Measurements from ENCODE around the gene HTRA3.

Gene HTRA3

GRCh38 chr4:8266508-8266907, 3.0 kb upstream of the HTRA3 start:
- DNase-seq (ENCODE audit: low spot score) = no peak

GRCh38 chr4:8267077-8267476, 2.5 kb upstream of the HTRA3 start:
- DNase-seq (ENCODE audit: low spot score) = peak; percentile 51

- no peak for DNase-seq (ENCODE audit: low spot score)
Observed at GRCh38 chr4:8268211-8268610, 1.3 kb upstream of the HTRA3 start.

- no peak for DNase-seq (ENCODE audit: low spot score)
Observed at GRCh38 chr4:8268901-8269534, 536 bp upstream of the HTRA3 start.

- no peak for DNase-seq (ENCODE audit: low spot score)
Observed at GRCh38 chr4:8270418-8270771, 841 bp downstream of the HTRA3 start.

GRCh38 chr4:8270912-8271815, 1.6 kb downstream of the HTRA3 start:
- DNase-seq (ENCODE audit: low spot score) = no peak

- no peak for DNase-seq (ENCODE audit: low spot score)
Observed at GRCh38 chr4:8271821-8272220, 2.3 kb downstream of the HTRA3 start.

GRCh38 chr4:8272472-8273428, 3.2 kb downstream of the HTRA3 start:
- no peak for DNase-seq (ENCODE audit: low spot score)

GRCh38 chr4:8273450-8273849, 3.9 kb downstream of the HTRA3 start:
- no peak for DNase-seq (ENCODE audit: low spot score)

GRCh38 chr4:8274066-8274652, 4.6 kb downstream of the HTRA3 start:
- no peak for DNase-seq (ENCODE audit: low spot score)

GRCh38 chr4:8274765-8275547, 5.4 kb downstream of the HTRA3 start:
- DNase-seq (ENCODE audit: low spot score) = no peak

GRCh38 chr4:8275548-8275910, 6.0 kb downstream of the HTRA3 start:
- DNase-seq (ENCODE audit: low spot score) = no peak

GRCh38 chr4:8276358-8277240, 7.0 kb downstream of the HTRA3 start:
- no peak for DNase-seq (ENCODE audit: low spot score)

GRCh38 chr4:8277356-8278008, 7.9 kb downstream of the HTRA3 start:
- DNase-seq (ENCODE audit: low spot score) = no peak

- no peak for DNase-seq (ENCODE audit: low spot score)
Observed at GRCh38 chr4:8278009-8278395, 8.4 kb downstream of the HTRA3 start.

- peak; percentile 54 for DNase-seq (ENCODE audit: low spot score)
Observed at GRCh38 chr4:8278421-8279287, 9.1 kb downstream of the HTRA3 start.

GRCh38 chr4:8279321-8280157, 10.0 kb downstream of the HTRA3 start:
- no peak for DNase-seq (ENCODE audit: low spot score)

Data from kidney tubule cell (primary cell).